ENCODE results near the gene PRDM5.

PRDM5 gene

GRCh38 chr4:120826449-120826848 is 96.1 kb downstream of the PRDM5 start:
- H3K9me3 Mint-ChIP-seq: no peaks in the 10 kb centered on the region
- H3K4me3 Mint-ChIP-seq: no peak overlapping the region
- TF ChIP-seq CTCF (IDR thresholded peaks at IDR 0.05; ENCODE audit: unreplicated experiment in 3 of 3): no peak
- H3K27me3 Mint-ChIP-seq (ENCODE audit: low read depth): no peaks in the 10 kb centered on the region
- H3K4me1 Mint-ChIP-seq: peaks cover 16% of the 10 kb centered on the region
- H3K27ac Mint-ChIP-seq: peak overlapping the region in 2 of 3 experiments; percentile 13 to 65
- H3K36me3 Mint-ChIP-seq (ENCODE audit: low read depth): no peaks in the 10 kb centered on the region

- no peak overlapping the region for H3K27ac Mint-ChIP-seq
- no peaks in the 10 kb centered on the region for H3K9me3 Mint-ChIP-seq
- peaks cover 16% of the 10 kb centered on the region for H3K4me1 Mint-ChIP-seq
- H3K36me3 Mint-ChIP-seq (ENCODE audit: low read depth): no peaks in the 10 kb centered on the region
- no peaks in the 10 kb centered on the region for H3K27me3 Mint-ChIP-seq (ENCODE audit: low read depth)
- no peak overlapping the region for H3K4me3 Mint-ChIP-seq
- TF ChIP-seq CTCF (IDR thresholded peaks at IDR 0.05; ENCODE audit: unreplicated experiment in 3 of 3): no peak
Observed at GRCh38 chr4:120824946-120825345, 97.6 kb downstream of the PRDM5 start.

- H3K27ac Mint-ChIP-seq: no peak overlapping the region
- no peak overlapping the region for H3K4me3 Mint-ChIP-seq
- no peaks in the 10 kb centered on the region for H3K9me3 Mint-ChIP-seq
- H3K36me3 Mint-ChIP-seq (ENCODE audit: low read depth): no peaks in the 10 kb centered on the region
- no peak for TF ChIP-seq CTCF (IDR thresholded peaks at IDR 0.05; ENCODE audit: unreplicated experiment in 3 of 3)
- no peaks in the 10 kb centered on the region for H3K27me3 Mint-ChIP-seq (ENCODE audit: low read depth)
- peaks cover 10% of the 10 kb centered on the region for H3K4me1 Mint-ChIP-seq
Observed at GRCh38 chr4:120821977-120822376, 100.5 kb downstream of the PRDM5 start.

GRCh38 chr4:120821029-120821428 is 101.5 kb downstream of the PRDM5 start:
- Mint-ChIP-seq H3K4me3 (no peak overlapping the region), H3K27me3 (ENCODE audit: low read depth) (no peaks in the 10 kb centered on the region), H3K4me1 (peaks cover under 1% of the 10 kb centered on the region), H3K27ac (no peak overlapping the region), H3K36me3 (ENCODE audit: low read depth) (no peaks in the 10 kb centered on the region), H3K9me3 (no peaks in the 10 kb centered on the region)
- no peak for TF ChIP-seq CTCF (IDR thresholded peaks at IDR 0.05; ENCODE audit: unreplicated experiment in 3 of 3)

GRCh38 chr4:120819805-120820437 is 102.6 kb downstream of the PRDM5 start:
- no peak for TF ChIP-seq CTCF (IDR thresholded peaks at IDR 0.05; ENCODE audit: unreplicated experiment in 3 of 3)
- H3K4me3 Mint-ChIP-seq: no peak overlapping the region
- no peaks in the 10 kb centered on the region for H3K27me3 Mint-ChIP-seq (ENCODE audit: low read depth)
- H3K36me3 Mint-ChIP-seq (ENCODE audit: low read depth): no peaks in the 10 kb centered on the region
- no peaks in the 10 kb centered on the region for H3K9me3 Mint-ChIP-seq
- no peak overlapping the region for H3K27ac Mint-ChIP-seq
- H3K4me1 Mint-ChIP-seq: no peaks in the 10 kb centered on the region

- Mint-ChIP-seq H3K27ac (peak overlapping the region; percentile 11 to 38 (median 27)), H3K36me3 (ENCODE audit: low read depth) (peaks cover 4% of the 10 kb centered on the region), H3K9me3 (no peaks in the 10 kb centered on the region), H3K4me3 (no peak overlapping the region), H3K27me3 (ENCODE audit: low read depth) (no peaks in the 10 kb centered on the region), H3K4me1 (no peaks in the 10 kb centered on the region)
- TF ChIP-seq CTCF (IDR thresholded peaks at IDR 0.05; ENCODE audit: unreplicated experiment in 3 of 3): no peak
Observed at GRCh38 chr4:120816296-120816965, 106.1 kb downstream of the PRDM5 start.

Data from nephron (organoid).